ENCODE measurements around the gene TGFB1I1. TPM values are rescaled to one million over a fixed set of nuclear protein-coding genes. Genes with fewer than 3 reads are reported as not detected.

The TGFB1I1 gene
- total and polyA plus RNA-seq, 2 of the 4 experiments (the other 2 are of a cell fraction) = 24.9 to 128 TPM

- Histone ChIP-seq H2AK9ac (replicated peaks; ENCODE audit: low read depth, low read length, poor library complexity) (no peak overlapping the region), H4K5ac (ENCODE audit: low read depth, low read length) (no peak overlapping the region), H3K9me1 (ENCODE audit: insufficient read depth, low read length) (peaks cover 18% of the 10 kb centered on the region), H3K4me3 (ENCODE audit: insufficient read depth, low read depth, low read length) (no peak overlapping the region), H3K4me2 (ENCODE audit: low read depth, low read length) (no peak overlapping the region), H2BK15ac (ENCODE audit: low read depth, low read length) (no peak overlapping the region), H2BK120ac (ENCODE audit: low read depth, low read length) (no peak overlapping the region), H2BK5ac (ENCODE audit: low read depth, low read length, poor library complexity, severe bottlenecking) (no peak overlapping the region), H3K18ac (ENCODE audit: low read depth, low read length) (no peak overlapping the region), H3K4me1 (ENCODE audit: control insufficient read depth, insufficient read depth, low read length) (peaks cover 8% of the 10 kb centered on the region), H3K9me3 (ENCODE audit: control insufficient read depth, insufficient read depth, low read length) (no peaks in the 10 kb centered on the region), H3K27ac (ENCODE audit: insufficient read depth, low read length) (no peak overlapping the region), H3K23ac (ENCODE audit: low read depth, low read length) (no peak overlapping the region), H2AK5ac (ENCODE audit: low read depth, low read length) (no peak overlapping the region), H2BK20ac (ENCODE audit: low read depth, low read length) (no peak overlapping the region), H4K8ac (ENCODE audit: low read depth in 2 of 2, low read length in 2 of 2) (no peak overlapping the region), H3K27me3 (ENCODE audit: control insufficient read depth, insufficient read depth, low read length) (no peaks in the 10 kb centered on the region), H2AFZ (replicated peaks; ENCODE audit: low read length, poor library complexity) (no peak overlapping the region), H4K91ac (ENCODE audit: insufficient read depth, low read depth, low read length) (no peak overlapping the region), H3K36me3 (ENCODE audit: control insufficient read depth, insufficient read depth, low read length) (peaks cover 27% of the 10 kb centered on the region), H3K14ac (replicated peaks; ENCODE audit: low read depth, low read length) (no peak overlapping the region), H3K56ac (ENCODE audit: extremely low read depth, insufficient read depth, low read length) (no peak overlapping the region), H3K79me1 (ENCODE audit: low read depth in 1 of 2, low read length in 2 of 2) (peaks cover 26 to 79% of the 10 kb centered on the region in 2 experiments), H3K9ac (ENCODE audit: low read depth, low read length) (no peak overlapping the region), H3K4ac (ENCODE audit: low read depth, low read length) (no peak overlapping the region), H4K20me1 (ENCODE audit: insufficient read depth, low read length) (peaks cover 13% of the 10 kb centered on the region; the same call in 1 of the 2 replicates)
- in situ Hi-C loops (cut with MboI; ENCODE audit: low sequenced_read_pairs) (loop anchor here (10.0 to 25.0 kb wide), 2 partner anchors 59 to 208 kb away; partner anchors contain the start of gene ZNF843), dilution Hi-C loops (cut with HindIII; ENCODE audit: low sequenced_read_pairs, unreplicated experiment) (no loop called here), intact Hi-C loops (cut with micrococcal nuclease) (loop anchor here (10.0 kb wide), 1 partner anchor 59 kb away; the partner anchor contains the start of gene ZNF843)
- no peak for TF ChIP-seq USF2 (IDR thresholded peaks at IDR 0.05; ENCODE audit: low read depth, low read length)
- no peak for TF ChIP-seq MXI1 (IDR thresholded peaks at IDR 0.05; ENCODE audit: borderline replicate concordance, low read depth, low read length)
- TF ChIP-seq RFX5 (IDR thresholded peaks at IDR 0.05; ENCODE audit: low read depth, low read length) = no peak
- no peak for TF ChIP-seq RAD21 (IDR thresholded peaks at IDR 0.05; ENCODE audit: low read length)
- no peak for TF ChIP-seq FOS (IDR thresholded peaks at IDR 0.05; ENCODE audit: low read depth, low read length)
- TF ChIP-seq CEBPB (IDR thresholded peaks at IDR 0.05; ENCODE audit: low read depth, low read length) = no peak
- TF ChIP-seq SMC3 (IDR thresholded peaks at IDR 0.05; ENCODE audit: low read depth, low read length) = no peak
- TF ChIP-seq ELK1 (IDR thresholded peaks at IDR 0.05; ENCODE audit: borderline replicate concordance, low read depth, low read length) = no peak
- no peak for TF ChIP-seq MAFK (IDR thresholded peaks at IDR 0.05; ENCODE audit: low read depth, low read length)
- no peak for TF ChIP-seq POLR2A (IDR thresholded peaks at IDR 0.05; ENCODE audit: low read depth, low read length)
- TF ChIP-seq NFE2L2 (IDR thresholded peaks at IDR 0.05; ENCODE audit: low read depth, low read length) = no peak
- no peak for TF ChIP-seq BHLHE40 (IDR thresholded peaks at IDR 0.05; ENCODE audit: low read depth, low read length)
- no peak for TF ChIP-seq RCOR1 (IDR thresholded peaks at IDR 0.05; ENCODE audit: insufficient replicate concordance, low read length)
- TF ChIP-seq CTCF (conservative IDR thresholded peaks at IDR 0.05; ENCODE audit: low read depth, low read length) = no peak
- no peak for TF ChIP-seq CHD1 (IDR thresholded peaks at IDR 0.05; ENCODE audit: low read depth, low read length)
- TF ChIP-seq MAZ (IDR thresholded peaks at IDR 0.05; ENCODE audit: borderline replicate concordance, low read depth, low read length) = no peak
- POLR2A ChIA-PET (ENCODE audit: unreplicated experiment) = no interaction called here
- CTCF ChIA-PET = no interaction called here
- ATAC-seq (ENCODE audit: low read depth) (no peak), DNase-seq (no peak)
- no TSS peak for BruUV-seq (replicated peaks)
- WGBS, 2 experiments (ENCODE audit: extremely low coverage in 2 of 2, insufficient read length in 1 of 2) = 100% methylated on average over 2 of the region's 8 CpGs; no CpG with 5 or more reads in 1 of the 2 experiments
These were observed 32.2 kb downstream of the TGFB1I1 start for GRCh38 chr16:31504159-31504558.
